ENCODE data around the gene RASGRP4.
"Not testable (repeated sequence)": the region's sequence is repeated elsewhere in the genome, so short reads cannot be mapped to it uniquely, and the experiment has no call there.

Gene RASGRP4

GRCh38 chr19:38417146-38417543 is 8.9 kb downstream of the RASGRP4 start:
- no peak for DNase-seq (ENCODE audit: low read depth in 2 of 2)

GRCh38 chr19:38413416-38413815 is 12.6 kb downstream of the RASGRP4 start:
- DNase-seq (ENCODE audit: low read depth in 2 of 2), result no peak

DNA sequence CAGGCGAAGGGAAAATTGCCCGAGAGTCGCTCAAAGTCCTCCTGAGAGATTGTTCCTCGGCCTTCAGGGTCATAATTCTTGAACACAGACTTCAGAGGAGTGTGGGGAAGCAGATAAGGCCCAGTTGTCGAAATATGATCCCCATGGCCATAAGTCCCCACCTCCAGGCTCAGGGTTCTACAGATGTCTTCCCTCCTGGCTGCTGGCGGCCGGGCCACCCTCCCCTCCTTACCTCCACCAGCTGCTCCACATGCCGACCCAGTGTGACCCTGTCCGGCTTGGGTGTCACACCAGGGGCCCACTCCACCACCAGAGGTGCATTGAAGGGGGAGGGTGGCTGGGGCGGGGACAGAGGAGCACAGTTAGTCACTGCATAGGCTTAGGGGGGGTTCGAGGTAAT is 13.1 kb downstream of the RASGRP4 start:
- no peak for DNase-seq (ENCODE audit: low read depth in 2 of 2)

- DNase-seq (ENCODE audit: low read depth in 2 of 2), result no peak
These were observed 13.5 kb downstream of the RASGRP4 start for GRCh38 chr19:38412491-38412890.

DNA sequence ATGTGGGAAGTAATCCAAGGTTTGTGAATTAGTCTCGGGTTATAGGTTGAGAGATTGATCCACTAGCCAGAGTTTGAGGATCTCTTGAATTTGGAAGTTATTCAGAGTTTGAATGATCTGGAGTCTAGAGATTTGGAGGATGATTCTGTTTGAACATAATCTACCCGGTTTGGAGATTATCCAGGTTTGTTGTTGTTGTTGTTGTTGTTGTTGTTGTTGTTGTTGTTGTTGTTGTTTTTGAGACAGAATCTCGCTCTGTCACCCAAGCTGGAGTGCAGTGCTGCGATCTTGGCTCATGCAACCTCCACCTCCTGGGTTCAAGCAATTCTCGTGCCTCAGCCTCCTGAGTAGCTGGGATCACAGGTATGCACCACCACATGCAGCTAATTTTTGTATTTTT is 14.1 kb downstream of the RASGRP4 start:
- not testable (repeated sequence) for DNase-seq (ENCODE audit: low read depth in 2 of 2)

DNA sequence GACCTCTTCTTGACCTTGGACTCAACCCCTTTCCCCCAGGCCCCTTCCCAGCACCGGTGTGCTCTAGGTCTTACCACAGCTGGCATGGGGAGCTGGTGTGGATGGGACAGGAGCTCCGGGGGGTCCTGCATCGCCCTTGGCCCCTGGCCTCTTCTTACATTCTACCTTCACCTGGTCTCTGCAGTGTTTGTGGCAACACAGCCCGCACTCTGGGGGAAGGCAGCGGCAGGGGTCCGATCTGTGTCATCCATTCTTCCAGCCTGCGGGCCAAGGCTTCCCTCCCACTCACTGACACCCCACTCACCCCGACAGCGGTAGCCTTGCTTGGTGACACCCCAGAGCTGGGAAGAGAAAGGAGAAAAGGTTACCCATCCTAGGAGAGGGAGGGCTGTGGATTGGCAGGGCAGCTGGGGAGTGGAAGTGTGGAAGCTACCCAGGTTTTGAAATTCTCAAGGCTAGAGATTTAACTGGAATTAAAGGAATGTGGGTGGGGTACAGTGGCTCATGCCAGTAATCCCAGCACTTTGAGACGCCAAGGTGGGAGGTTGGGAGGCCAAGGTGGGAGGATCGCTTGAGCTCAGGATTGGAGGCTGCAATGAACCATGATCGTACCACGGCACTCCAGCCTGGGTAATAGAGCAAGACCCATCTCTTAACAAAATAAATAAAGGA is 14.8 kb downstream of the RASGRP4 start:
- no peak for DNase-seq (ENCODE audit: low read depth in 2 of 2)

DNA sequence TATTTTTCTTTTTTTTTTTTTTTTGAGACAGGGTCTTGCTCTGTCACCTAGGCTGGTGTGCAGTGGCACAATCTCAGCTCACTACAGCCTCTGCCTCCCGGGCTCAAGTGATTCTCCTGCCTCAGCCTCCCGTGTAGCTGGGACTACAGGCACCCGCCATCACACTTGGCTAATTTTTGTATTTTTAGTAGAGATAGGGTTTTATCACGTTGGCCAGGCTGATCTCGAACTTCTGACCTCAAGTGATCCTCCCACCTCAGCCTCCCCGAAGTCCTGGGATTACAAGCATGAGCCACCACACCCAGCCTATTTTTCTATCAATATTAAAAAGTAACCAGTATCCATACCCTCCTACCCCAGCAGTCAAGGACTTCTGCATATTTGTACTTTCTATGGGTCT is 15.6 kb downstream of the RASGRP4 start:
- not testable (repeated sequence) for DNase-seq (ENCODE audit: low read depth in 2 of 2)

DNA sequence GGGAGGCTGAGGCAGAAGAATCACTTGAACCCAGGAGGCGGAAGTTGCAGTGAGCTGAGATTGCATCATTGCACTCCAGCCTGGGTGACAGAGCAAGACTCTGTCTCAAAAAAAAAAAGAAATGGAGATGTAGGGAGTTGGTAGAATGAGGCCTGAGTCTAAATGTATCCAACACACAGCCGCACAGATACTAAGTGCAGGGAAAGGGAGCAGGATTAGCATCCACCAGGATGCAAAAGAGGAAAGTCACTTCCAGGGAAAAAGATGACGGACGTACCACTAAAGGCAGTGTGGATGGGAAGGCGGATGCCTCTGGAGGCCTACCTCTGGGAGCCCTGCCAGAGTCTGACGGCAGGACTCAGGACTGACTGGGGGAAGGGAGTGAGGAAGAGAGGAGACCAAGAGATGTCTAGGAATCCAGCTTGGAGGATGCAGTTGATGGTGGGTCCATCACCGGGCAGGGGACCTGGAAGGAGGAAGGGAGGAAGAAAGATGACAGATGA is 16.3 kb downstream of the RASGRP4 start:
- no peak for DNase-seq (ENCODE audit: low read depth in 2 of 2)

GRCh38 chr19:38405276-38405675 is 20.7 kb downstream of the RASGRP4 start:
- DNase-seq (ENCODE audit: low read depth in 2 of 2), result no peak

GRCh38 chr19:38404858-38405257 is 21.2 kb downstream of the RASGRP4 start:
- DNase-seq (ENCODE audit: low read depth in 2 of 2), result no peak

DNA sequence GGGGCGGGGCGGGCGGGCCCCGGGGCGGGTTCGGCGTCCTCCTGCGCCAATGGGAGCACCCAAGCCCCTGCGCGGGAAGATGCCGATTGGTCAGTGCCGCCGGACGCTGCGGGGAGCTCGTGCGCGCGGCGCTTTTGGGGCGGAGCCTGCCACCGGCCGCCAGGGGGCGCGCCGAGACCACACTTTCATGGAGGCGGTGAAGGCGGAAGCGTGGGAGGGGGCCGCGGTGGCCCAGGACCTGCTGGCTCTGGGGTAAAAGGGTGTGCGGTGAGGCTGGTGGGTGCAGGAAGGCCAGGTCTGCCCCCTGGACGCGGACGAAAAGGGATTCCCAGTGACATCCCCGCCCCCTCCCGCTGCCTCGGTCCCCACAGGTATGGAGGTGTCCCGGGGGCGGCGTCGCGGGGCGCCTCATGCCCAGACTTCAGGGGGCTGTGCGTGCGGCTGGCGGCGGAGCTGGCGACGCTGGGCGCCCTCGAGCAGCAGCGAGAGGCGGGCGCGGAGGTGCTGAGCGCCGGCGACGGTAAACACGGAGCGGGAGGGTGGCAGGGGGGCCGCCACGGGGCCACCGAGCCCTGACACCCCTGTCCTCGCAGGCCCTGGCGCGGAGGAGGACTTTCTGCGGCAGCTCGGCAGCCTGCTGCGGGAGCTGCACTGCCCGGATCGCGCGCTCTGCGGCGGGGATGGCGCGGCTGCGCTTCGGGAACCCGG is 22.9 kb downstream of the RASGRP4 start, which contains the start of gene FAM98C:
TSS of gene FAM98C (plus strand) at position 127 of the 708 bp plus-strand sequence. CDS start at position 188, 61 bp downstream.
- peak; percentile 96 to 97 for DNase-seq (ENCODE audit: low read depth in 2 of 2)

GRCh38 chr19:38402623-38402966 is 23.4 kb downstream of the RASGRP4 start:
- no peak for DNase-seq (ENCODE audit: low read depth in 2 of 2)

- DNase-seq (ENCODE audit: low read depth in 2 of 2), result no peak
These were observed 24.9 kb downstream of the RASGRP4 start for GRCh38 chr19:38401148-38401547.

- DNase-seq (ENCODE audit: low read depth in 2 of 2), result no peak
These were observed 25.7 kb downstream of the RASGRP4 start for GRCh38 chr19:38400361-38400760.

- no peak for DNase-seq (ENCODE audit: low read depth in 2 of 2)
These were observed 26.5 kb downstream of the RASGRP4 start for GRCh38 chr19:38399537-38399936.

DNA sequence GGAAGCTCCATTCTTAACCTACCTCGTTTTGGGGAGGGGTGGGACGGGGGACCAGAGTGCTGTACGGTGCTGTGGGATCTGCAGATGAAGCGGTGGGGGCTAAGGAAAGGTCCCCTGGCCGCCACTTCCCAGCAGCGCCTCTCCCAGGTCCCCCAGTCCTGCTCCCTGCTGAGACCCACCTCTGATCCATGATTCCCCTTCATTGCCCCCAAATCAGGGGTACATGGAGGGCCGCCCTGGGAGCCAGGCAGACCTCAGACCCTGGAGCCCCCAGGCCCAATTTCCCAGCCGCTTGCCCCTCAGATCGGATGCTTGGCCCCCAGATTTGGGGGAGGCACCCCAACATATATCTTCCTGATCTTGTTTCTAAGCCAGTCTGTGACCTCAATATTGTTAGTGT is 26.9 kb downstream of the RASGRP4 start:
- DNase-seq (ENCODE audit: low read depth in 2 of 2), result no peak

GRCh38 chr19:38395381-38396114 is 30.5 kb downstream of the RASGRP4 start:
- peak in 1 of 2 donors; percentile 30 for DNase-seq (ENCODE audit: low read depth in 2 of 2)

GRCh38 chr19:38394488-38394887 is 31.5 kb downstream of the RASGRP4 start:
- DNase-seq (ENCODE audit: low read depth in 2 of 2), result peak; percentile 67 to 73

DNA sequence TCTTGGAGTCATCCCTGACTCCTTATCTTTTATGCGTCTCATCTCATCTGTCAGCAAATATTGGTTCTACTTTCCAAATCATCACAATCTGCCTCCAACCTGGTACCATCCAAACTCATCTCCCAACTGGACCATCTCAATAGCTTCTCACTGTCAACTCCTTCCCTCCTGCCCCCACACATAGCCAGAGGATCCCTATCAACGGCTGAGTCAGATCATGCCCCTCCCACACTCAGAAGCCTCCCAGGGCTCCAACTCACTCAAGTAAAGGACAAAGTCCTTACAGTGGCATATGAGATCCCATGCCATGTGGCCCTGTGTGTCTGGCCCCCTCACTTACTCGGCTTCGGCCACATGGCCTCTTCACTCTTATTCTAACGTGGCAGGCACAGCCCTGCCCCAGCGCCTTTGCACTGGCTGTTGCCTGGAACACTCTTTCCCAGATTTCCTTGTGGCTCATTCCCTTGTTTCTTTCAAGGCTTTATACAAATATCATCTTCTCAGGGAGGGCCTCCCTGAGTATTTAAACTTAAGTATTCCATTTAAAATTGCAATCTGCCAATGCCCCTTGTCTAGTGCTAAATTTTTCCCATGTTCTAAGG is 33.2 kb downstream of the RASGRP4 start:
- DNase-seq (ENCODE audit: low read depth in 2 of 2), result no peak

- DNase-seq (ENCODE audit: low read depth in 2 of 2), result no peak
These were observed 34.0 kb downstream of the RASGRP4 start for GRCh38 chr19:38391911-38392464.

DNA sequence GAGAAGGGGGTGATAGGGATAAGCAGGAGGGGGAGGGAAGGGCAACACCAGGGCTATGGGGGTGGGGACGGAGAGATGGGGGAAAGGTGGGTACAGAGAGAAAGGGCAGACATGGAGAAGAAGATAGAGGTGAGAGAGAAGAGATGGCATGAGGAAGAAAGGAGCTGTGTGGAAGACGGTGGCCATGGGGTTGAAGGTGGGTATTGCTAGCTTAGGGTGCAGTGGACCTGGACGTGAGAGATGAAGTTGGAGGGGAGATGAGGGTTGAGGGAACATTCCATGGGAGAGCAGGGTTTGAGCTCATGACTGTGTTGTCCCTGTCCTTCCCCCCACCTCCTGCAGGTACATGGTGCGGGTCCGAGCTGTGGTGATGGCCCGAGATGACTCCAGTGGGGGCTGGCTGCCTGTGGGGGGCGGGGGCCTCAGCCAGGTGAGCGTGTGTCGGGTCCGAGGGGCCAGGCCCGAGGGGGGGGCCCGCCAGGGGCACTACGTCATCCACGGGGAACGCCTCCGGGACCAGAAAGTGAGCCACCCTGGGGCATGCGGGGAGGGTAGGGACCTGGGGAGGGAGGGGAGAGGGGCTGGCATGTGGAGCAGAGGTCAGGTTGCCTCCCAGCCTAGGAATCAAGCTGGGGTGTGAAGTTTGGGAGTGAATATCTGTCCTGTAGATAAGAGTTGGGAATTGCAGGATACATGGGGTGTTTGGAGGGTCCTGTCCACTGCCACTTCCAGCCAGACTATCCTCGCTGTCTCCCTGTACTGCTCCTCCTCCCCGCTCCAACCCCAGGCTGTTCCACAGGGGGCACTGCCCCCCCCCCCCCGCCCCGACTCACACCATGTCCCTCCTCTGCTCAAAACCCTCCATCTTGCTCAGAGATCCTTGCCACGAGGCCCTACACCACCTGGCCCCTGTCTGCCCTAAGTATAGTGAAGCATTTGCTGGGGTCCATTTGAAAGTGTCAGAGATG is 35.8 kb downstream of the RASGRP4 start:
- no peak for DNase-seq (ENCODE audit: low read depth in 2 of 2)
